Osteocyte (in vitro differentiated cells): ENCODE measurements around the gene SMARCAD1. TPM values are rescaled to one million over a fixed set of nuclear protein-coding genes. Genes with fewer than 3 reads are reported as not detected.

Experiments
- DNase-seq: peaks from one replicate; pipeline ENCODE4 v3.0.0; 2021; ENCODE audit warnings: mixed read lengths; ENCODE audit not compliant: unreplicated experiment; ENCODE audit errors: extremely low spot score
- H3K27ac Mint-ChIP-seq: one replicate; pipeline ENCODE4 v1.8.0; 2021; ENCODE audit warnings: mild to moderate bottlenecking, mixed read lengths; ENCODE audit not compliant: unreplicated experiment
- H3K27me3 Mint-ChIP-seq: one replicate; pipeline ENCODE4 v1.8.0; 2021; ENCODE audit warnings: mixed read lengths; ENCODE audit not compliant: unreplicated experiment
- H3K36me3 Mint-ChIP-seq: one replicate; pipeline ENCODE4 v1.8.0; 2021; ENCODE audit warnings: mixed read lengths; ENCODE audit not compliant: unreplicated experiment
- H3K4me1 Mint-ChIP-seq: one replicate; pipeline ENCODE4 v1.8.0; 2021; ENCODE audit warnings: mixed read lengths; ENCODE audit not compliant: unreplicated experiment
- H3K4me3 Mint-ChIP-seq: one replicate; pipeline ENCODE4 v1.8.0; 2021; ENCODE audit warnings: mild to moderate bottlenecking, moderate library complexity, mixed read lengths; ENCODE audit not compliant: unreplicated experiment
- H3K9me3 Mint-ChIP-seq: one replicate; pipeline ENCODE4 v1.8.0; 2021; ENCODE audit warnings: mixed read lengths; ENCODE audit not compliant: unreplicated experiment
- long read RNA-seq: library from polyadenylated mRNA; unstranded; transcript quantifications from one replicate; pipeline ENCODE4 v2.0.0, GENCODE V29; 2021
- total RNA-seq: library from RNA; stranded (reverse); gene quantifications from 2 replicates; pipeline ENCODE4 v1.2.1, GENCODE V29; 2021
- TF ChIP-seq, protein P1 (sequence below): fragments of 200-600 bp; sonication (generic); IDR thresholded peaks from 2 replicates; pipeline ENCODE4 v1.5.0; 2021; ENCODE audit warnings: antibody characterized with exemption, mild to moderate bottlenecking, moderate library complexity

The SMARCAD1 gene, protein sequence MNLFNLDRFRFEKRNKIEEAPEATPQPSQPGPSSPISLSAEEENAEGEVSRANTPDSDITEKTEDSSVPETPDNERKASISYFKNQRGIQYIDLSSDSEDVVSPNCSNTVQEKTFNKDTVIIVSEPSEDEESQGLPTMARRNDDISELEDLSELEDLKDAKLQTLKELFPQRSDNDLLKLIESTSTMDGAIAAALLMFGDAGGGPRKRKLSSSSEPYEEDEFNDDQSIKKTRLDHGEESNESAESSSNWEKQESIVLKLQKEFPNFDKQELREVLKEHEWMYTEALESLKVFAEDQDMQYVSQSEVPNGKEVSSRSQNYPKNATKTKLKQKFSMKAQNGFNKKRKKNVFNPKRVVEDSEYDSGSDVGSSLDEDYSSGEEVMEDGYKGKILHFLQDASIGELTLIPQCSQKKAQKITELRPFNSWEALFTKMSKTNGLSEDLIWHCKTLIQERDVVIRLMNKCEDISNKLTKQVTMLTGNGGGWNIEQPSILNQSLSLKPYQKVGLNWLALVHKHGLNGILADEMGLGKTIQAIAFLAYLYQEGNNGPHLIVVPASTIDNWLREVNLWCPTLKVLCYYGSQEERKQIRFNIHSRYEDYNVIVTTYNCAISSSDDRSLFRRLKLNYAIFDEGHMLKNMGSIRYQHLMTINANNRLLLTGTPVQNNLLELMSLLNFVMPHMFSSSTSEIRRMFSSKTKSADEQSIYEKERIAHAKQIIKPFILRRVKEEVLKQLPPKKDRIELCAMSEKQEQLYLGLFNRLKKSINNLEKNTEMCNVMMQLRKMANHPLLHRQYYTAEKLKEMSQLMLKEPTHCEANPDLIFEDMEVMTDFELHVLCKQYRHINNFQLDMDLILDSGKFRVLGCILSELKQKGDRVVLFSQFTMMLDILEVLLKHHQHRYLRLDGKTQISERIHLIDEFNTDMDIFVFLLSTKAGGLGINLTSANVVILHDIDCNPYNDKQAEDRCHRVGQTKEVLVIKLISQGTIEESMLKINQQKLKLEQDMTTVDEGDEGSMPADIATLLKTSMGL
- total RNA-seq: 32.5 and 33.9 TPM in 2 replicates
- long read RNA-seq, full-length matches to known transcripts: 4 of 79 reads
- long read RNA-seq, partial matches to known transcripts: 66 of 79 reads
- long read RNA-seq, other reads (novel, unspliced or antisense): 9 of 79 reads

GRCh38 chr4:94207469-94208224 is at the start of gene SMARCAD1:
Gene SMARCAD1 (plus strand): TSS chr4:94207865. CDS start chr4:94208395, 530 bp downstream.
- H3K4me3 Mint-ChIP-seq: peak within 1 kb of the TSS; percentile 99
- no peaks in the 10 kb centered on the region for H3K9me3 Mint-ChIP-seq
- H3K27ac Mint-ChIP-seq: peak within 1 kb of the TSS; percentile 100
- peaks cover 23% of the 10 kb centered on the region for H3K4me1 Mint-ChIP-seq
- peak; percentile 94 for DNase-seq
- H3K36me3 Mint-ChIP-seq: peaks cover 17% of the 10 kb centered on the region
- H3K27me3 Mint-ChIP-seq: no peaks in the 10 kb centered on the region
- TF ChIP-seq, protein P1, sequence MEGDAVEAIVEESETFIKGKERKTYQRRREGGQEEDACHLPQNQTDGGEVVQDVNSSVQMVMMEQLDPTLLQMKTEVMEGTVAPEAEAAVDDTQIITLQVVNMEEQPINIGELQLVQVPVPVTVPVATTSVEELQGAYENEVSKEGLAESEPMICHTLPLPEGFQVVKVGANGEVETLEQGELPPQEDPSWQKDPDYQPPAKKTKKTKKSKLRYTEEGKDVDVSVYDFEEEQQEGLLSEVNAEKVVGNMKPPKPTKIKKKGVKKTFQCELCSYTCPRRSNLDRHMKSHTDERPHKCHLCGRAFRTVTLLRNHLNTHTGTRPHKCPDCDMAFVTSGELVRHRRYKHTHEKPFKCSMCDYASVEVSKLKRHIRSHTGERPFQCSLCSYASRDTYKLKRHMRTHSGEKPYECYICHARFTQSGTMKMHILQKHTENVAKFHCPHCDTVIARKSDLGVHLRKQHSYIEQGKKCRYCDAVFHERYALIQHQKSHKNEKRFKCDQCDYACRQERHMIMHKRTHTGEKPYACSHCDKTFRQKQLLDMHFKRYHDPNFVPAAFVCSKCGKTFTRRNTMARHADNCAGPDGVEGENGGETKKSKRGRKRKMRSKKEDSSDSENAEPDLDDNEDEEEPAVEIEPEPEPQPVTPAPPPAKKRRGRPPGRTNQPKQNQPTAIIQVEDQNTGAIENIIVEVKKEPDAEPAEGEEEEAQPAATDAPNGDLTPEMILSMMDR: no peak

DNA sequence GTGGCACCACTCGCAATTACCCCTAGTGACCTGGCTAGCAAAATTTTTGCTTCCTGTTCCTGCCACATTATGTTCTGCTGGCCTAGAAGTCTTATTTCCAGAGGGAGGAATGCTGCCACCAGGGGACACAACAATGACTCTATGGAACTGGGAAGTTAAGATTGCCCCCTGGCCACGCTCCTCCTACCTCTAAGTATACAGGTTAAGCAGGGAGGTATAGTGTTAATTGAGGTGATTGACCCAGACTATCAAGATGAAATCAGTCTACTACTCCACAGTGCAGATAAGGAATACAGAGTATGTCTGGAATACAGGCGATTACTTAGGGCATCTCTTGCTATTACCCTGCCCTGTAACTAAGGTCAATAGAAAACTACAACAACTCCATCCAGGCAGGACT is 48.8 kb upstream of the SMARCAD1 start:
- DNase-seq: no peak
- H3K4me1 Mint-ChIP-seq: no peaks in the 10 kb centered on the region
- H3K4me3 Mint-ChIP-seq: no peak overlapping the region
- H3K9me3 Mint-ChIP-seq: no peaks in the 10 kb centered on the region
- H3K36me3 Mint-ChIP-seq: no peaks in the 10 kb centered on the region
- peaks cover 2% of the 10 kb centered on the region for H3K27me3 Mint-ChIP-seq
- H3K27ac Mint-ChIP-seq: no peak overlapping the region
- TF ChIP-seq, protein P1: no peak

- TF ChIP-seq, protein P1: no peak
- H3K4me1 Mint-ChIP-seq: no peaks in the 10 kb centered on the region
- H3K9me3 Mint-ChIP-seq: no peaks in the 10 kb centered on the region
- no peak overlapping the region for H3K27ac Mint-ChIP-seq
- no peak overlapping the region for H3K4me3 Mint-ChIP-seq
- no peak for DNase-seq
- H3K27me3 Mint-ChIP-seq: peaks cover 2% of the 10 kb centered on the region
- H3K36me3 Mint-ChIP-seq: no peaks in the 10 kb centered on the region
These were observed 47.9 kb upstream of the SMARCAD1 start for GRCh38 chr4:94159790-94160189.

DNA sequence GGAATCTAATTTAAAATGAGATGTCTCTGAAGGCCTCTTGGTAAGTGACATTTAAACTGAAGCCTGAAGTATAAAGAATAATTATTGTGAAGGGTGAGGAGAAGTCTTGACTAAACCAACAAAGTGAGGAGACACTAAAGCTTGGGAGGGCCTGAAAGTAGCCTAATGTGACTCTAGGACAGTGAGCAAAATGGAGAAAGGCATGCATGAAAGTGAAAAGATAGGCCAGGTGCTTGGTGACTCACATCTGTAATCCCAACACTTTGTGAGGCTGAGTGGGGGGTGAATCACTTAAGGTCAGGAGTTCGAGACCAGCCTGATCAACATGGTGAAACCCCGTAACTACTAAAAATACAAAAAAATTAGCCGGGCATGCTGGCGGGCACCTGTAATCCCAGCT is 46.9 kb upstream of the SMARCAD1 start:
- Mint-ChIP-seq H3K4me1 (no peaks in the 10 kb centered on the region), H3K4me3 (no peak overlapping the region), H3K9me3 (no peaks in the 10 kb centered on the region), H3K36me3 (no peaks in the 10 kb centered on the region), H3K27me3 (peaks cover 2% of the 10 kb centered on the region), H3K27ac (no peak overlapping the region)
- TF ChIP-seq, protein P1: no peak
- no peak for DNase-seq
